ENCODE data around the gene HTT. TPM values are rescaled to one million over a fixed set of nuclear protein-coding genes. Genes with fewer than 3 reads are reported as not detected.
A peak's percentile ranks its signal among the peaks of the same experiment; 100 is the strongest.

The HTT gene
- total RNA-seq, 4 donors from 2014 or later = 50.1 to 192 (median 81.0) TPM

- Histone ChIP-seq H3K4me3 (no peak overlapping the region), H3K27ac (no peak overlapping the region), H3K9me3 (no peaks in the 10 kb centered on the region), H3K4me1 (no peaks in the 10 kb centered on the region), H3K27me3 (no peaks in the 10 kb centered on the region), H3K36me3 (no peaks in the 10 kb centered on the region)
- DNase-seq (ENCODE audit: low spot score in 2 of 2) = peak in 1 of 2 donors; percentile 52
- no peak for TF ChIP-seq CTCF (IDR thresholded peaks at IDR 0.05)
- TF ChIP-seq POLR2AphosphoS5 (IDR thresholded peaks at IDR 0.05) = no peak
- no peak for TF ChIP-seq POLR2A (IDR thresholded peaks at IDR 0.05)
- no peak for TF ChIP-seq EP300 (IDR thresholded peaks at IDR 0.05)
- 81% methylated on average over 6 of the region's 9 CpGs for WGBS
These were observed 182.6 kb downstream of the HTT start for GRCh38 chr4:3257103-3257555.

DNA sequence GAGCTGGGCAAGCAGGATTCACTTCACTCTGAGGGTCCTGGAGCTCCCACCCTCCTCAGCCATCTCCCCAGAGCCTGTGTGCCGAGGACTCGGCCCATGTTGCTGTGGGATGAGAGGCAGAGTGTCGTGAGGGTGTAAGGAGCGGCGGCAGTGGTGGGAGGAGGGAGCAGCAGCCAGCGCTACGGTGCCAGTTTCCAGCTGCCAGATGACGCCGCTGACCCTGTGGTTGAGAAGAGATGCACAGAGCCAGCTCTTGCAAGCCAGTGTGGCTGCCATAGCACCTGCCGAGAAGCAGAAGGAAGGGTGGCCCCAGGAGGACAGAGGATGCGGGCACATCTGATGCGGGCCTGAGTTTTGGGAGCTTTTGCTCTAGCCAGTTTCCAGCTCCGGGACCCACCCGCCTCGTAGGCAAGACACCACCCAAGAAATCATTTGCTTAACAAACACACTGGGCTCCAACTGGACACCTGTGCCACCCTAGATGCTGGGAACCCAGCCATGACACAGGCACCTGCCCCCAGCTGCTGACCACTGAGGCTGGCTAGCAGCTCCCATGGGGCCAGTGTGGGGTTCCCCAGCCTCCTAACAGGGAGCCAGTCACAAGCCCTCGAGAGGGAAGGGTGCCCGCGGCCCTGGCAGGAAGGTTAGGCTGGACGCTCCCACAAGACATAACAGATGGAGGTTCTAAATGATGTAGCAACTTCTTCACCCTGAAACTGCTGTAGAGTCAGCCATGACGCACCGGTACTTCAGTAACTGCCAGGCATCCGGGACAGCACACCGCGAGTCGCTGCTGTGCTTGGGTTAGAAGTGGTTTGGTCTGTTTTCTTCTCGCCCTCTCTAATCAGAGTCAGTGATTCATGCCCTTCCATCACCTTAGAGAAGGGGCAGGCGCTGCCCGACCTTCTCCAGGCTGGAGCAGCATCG is 183.3 kb downstream of the HTT start:
- peak in 1 of 2 donors; percentile 67 for DNase-seq (ENCODE audit: low spot score in 2 of 2)
- H3K27me3 ChIP-seq = no peaks in the 10 kb centered on the region
- TF ChIP-seq EP300 (IDR thresholded peaks at IDR 0.05) (no peak), CTCF (IDR thresholded peaks at IDR 0.05) (no peak), POLR2AphosphoS5 (IDR thresholded peaks at IDR 0.05) (no peak), POLR2A (IDR thresholded peaks at IDR 0.05) (no peak)
- H3K4me3 ChIP-seq = no peak overlapping the region
- WGBS = 91% methylated on average over 25 of the region's 29 CpGs
- H3K9me3 ChIP-seq = no peaks in the 10 kb centered on the region
- H3K27ac ChIP-seq = no peak overlapping the region
- H3K4me1 ChIP-seq = no peaks in the 10 kb centered on the region
- H3K36me3 ChIP-seq = no peaks in the 10 kb centered on the region

- Histone ChIP-seq H3K4me1 (no peaks in the 10 kb centered on the region), H3K27me3 (peaks cover 2% of the 10 kb centered on the region), H3K27ac (no peak overlapping the region), H3K36me3 (no peaks in the 10 kb centered on the region), H3K4me3 (no peak overlapping the region), H3K9me3 (no peaks in the 10 kb centered on the region)
- peak in 1 of 2 donors; percentile 77 for DNase-seq (ENCODE audit: low spot score in 2 of 2)
- no peak for TF ChIP-seq EP300 (IDR thresholded peaks at IDR 0.05)
- TF ChIP-seq POLR2AphosphoS5 (IDR thresholded peaks at IDR 0.05) = no peak
- WGBS = 90% methylated on average over 23 of the region's 35 CpGs
These were observed 187.1 kb downstream of the HTT start for GRCh38 chr4:3261411-3262207.

- WGBS = 80% methylated on average over 22 of the region's 23 CpGs
- H3K4me1 ChIP-seq = no peaks in the 10 kb centered on the region
- TF ChIP-seq CTCF (IDR thresholded peaks at IDR 0.05) (no peak), POLR2AphosphoS5 (IDR thresholded peaks at IDR 0.05) (no peak), POLR2A (IDR thresholded peaks at IDR 0.05) (no peak), EP300 (IDR thresholded peaks at IDR 0.05) (no peak)
- no peaks in the 10 kb centered on the region for H3K9me3 ChIP-seq
- peaks cover 2% of the 10 kb centered on the region for H3K27me3 ChIP-seq
- H3K27ac ChIP-seq = no peak overlapping the region
- H3K36me3 ChIP-seq = no peaks in the 10 kb centered on the region
- H3K4me3 ChIP-seq = no peak overlapping the region
- peak in 1 of 2 donors; percentile 65 for DNase-seq (ENCODE audit: low spot score in 2 of 2)
These were observed 187.9 kb downstream of the HTT start for GRCh38 chr4:3262208-3263052.

Measured in suprapubic skin (tissue), 4 donors.